Vagina (tissue), 2 donors: ENCODE measurements around the gene MAD1L1. TPM values are rescaled to one million over a fixed set of nuclear protein-coding genes. Genes with fewer than 3 reads are reported as not detected.
A peak's percentile ranks its signal among the peaks of the same experiment; 100 is the strongest.

ENCODE experiments used
- DNase-seq, 2 donors: peaks; one replicate each; pipeline ENCODE4 v3.0.0-alpha.2; 2017; ENCODE audit errors: extremely low spot score in 2 of 2
- H3K27ac ChIP-seq: fragments of 200-600 bp; sonication (generic); one replicate; pipeline ENCODE4 v1.5.1; 2019
- H3K27me3 ChIP-seq: fragments of 200-600 bp; sonication (generic); one replicate; pipeline ENCODE4 v1.5.1; 2019
- H3K36me3 ChIP-seq, 2 donors: fragments of 200-600 bp; sonication (generic); one replicate each; pipeline ENCODE4 v1.5.1; 2017 to 2019
- H3K4me1 ChIP-seq: fragments of 200-600 bp; sonication (generic); one replicate; pipeline ENCODE4 v1.5.1; 2019
- H3K4me3 ChIP-seq, 2 donors: fragments of 200-600 bp; sonication (generic); 1 replicate in 1 of 2; 2 replicates in 1 of 2; pipeline ENCODE4 v1.5.1; 2016 to 2019
- H3K9me3 ChIP-seq: fragments of 200-600 bp; sonication (generic); one replicate; pipeline ENCODE4 v1.5.1; 2019
- POLR2A ChIP-seq, 2 donors: fragments of 450-650 bp; IDR thresholded peaks; one replicate each; pipeline ENCODE4 v1.6.1; 2017; ENCODE audit warnings: antibody characterized with exemption in 2 of 2, mild to moderate bottlenecking in 2 of 2, moderate library complexity in 2 of 2
- POLR2AphosphoS5 ChIP-seq, 2 donors: sonication (generic); formaldehyde crosslinking; IDR thresholded peaks; one replicate each; pipeline ENCODE4 v1.9.0; 2017; ENCODE audit warnings: antibody characterized with exemption in 2 of 2, mild to moderate bottlenecking in 2 of 2, low read depth in 1 of 2; ENCODE audit not compliant: insufficient read depth in 1 of 2
- intact Hi-C: fragments of 100-400 bp; cut with DNase I; formaldehyde crosslinking; loops from one replicate; pipeline ENCODE4 v1.15.1; 2023
- total RNA-seq: library from RNA; depleted of rRNA; stranded (reverse); fragments of >200 nt; gene quantifications from one replicate; pipeline ENCODE4 v1.2.3, GENCODE V29; 2016
- TF ChIP-seq, protein P1 (sequence below), 3 experiments: fragments of 450-650 bp in 2 of 3; fragments of 200-600 bp in 1 of 3; sonication (generic) in 1 of 3; IDR thresholded peaks; one replicate each; pipeline ENCODE4 v1.5.1; 2017 to 2019; ENCODE audit warnings: antibody characterized with exemption in 3 of 3, mild to moderate bottlenecking in 2 of 3, moderate library complexity in 2 of 3

MAD1L1 gene
- total RNA-seq, 1 donor from 2014 or later = 62.4 TPM

DNA sequence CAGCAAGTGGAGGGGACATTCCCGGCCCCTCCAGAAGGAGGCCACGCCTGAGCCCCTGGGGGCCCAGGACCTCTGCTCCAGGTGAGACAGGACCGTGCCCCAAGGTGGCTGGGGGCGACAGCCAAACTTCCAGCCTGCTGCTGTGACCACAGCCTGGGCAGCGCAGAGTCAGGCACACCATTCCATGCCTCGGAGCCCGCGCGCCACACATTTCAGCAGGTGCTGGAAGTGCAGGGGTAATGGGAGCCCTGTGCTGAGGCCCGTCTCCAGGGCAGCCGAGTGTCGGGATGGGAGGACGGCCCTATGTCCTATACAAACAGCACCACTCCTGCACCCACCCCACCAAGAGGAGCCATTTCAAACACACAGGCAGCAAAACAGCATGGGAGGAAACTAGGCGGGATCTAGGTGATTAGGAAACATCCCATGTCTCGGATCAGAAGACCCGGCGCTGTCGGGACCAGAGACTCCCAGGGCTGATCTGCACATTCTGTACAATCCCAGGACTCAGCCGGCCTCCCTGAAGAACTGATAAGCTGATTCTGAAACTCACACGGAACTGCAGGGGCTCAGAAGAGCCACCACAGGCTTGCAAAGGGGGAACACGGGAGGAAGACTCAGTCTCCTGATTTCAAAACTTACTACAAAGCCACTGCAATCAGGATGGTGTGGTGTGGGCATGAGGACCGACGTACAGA lies 290.4 kb downstream of the MAD1L1 start:
- Histone ChIP-seq H3K27me3 (no peaks in the 10 kb centered on the region), H3K27ac (no peak overlapping the region), H3K9me3 (no peaks in the 10 kb centered on the region), H3K4me3 (no peak overlapping the region), H3K36me3 (no peaks in the 10 kb centered on the region), H3K4me1 (peaks cover 24% of the 10 kb centered on the region)
- intact Hi-C loops = no loop called here
- TF ChIP-seq, protein P1, sequence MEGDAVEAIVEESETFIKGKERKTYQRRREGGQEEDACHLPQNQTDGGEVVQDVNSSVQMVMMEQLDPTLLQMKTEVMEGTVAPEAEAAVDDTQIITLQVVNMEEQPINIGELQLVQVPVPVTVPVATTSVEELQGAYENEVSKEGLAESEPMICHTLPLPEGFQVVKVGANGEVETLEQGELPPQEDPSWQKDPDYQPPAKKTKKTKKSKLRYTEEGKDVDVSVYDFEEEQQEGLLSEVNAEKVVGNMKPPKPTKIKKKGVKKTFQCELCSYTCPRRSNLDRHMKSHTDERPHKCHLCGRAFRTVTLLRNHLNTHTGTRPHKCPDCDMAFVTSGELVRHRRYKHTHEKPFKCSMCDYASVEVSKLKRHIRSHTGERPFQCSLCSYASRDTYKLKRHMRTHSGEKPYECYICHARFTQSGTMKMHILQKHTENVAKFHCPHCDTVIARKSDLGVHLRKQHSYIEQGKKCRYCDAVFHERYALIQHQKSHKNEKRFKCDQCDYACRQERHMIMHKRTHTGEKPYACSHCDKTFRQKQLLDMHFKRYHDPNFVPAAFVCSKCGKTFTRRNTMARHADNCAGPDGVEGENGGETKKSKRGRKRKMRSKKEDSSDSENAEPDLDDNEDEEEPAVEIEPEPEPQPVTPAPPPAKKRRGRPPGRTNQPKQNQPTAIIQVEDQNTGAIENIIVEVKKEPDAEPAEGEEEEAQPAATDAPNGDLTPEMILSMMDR (IDR thresholded peaks at IDR 0.05) = no peak
- TF ChIP-seq POLR2A (IDR thresholded peaks at IDR 0.05) = no peak
- TF ChIP-seq POLR2AphosphoS5 (IDR thresholded peaks at IDR 0.05; ENCODE audit: insufficient read depth in 1 of 2, low read depth in 1 of 2) = no peak
- no peak for DNase-seq

DNA sequence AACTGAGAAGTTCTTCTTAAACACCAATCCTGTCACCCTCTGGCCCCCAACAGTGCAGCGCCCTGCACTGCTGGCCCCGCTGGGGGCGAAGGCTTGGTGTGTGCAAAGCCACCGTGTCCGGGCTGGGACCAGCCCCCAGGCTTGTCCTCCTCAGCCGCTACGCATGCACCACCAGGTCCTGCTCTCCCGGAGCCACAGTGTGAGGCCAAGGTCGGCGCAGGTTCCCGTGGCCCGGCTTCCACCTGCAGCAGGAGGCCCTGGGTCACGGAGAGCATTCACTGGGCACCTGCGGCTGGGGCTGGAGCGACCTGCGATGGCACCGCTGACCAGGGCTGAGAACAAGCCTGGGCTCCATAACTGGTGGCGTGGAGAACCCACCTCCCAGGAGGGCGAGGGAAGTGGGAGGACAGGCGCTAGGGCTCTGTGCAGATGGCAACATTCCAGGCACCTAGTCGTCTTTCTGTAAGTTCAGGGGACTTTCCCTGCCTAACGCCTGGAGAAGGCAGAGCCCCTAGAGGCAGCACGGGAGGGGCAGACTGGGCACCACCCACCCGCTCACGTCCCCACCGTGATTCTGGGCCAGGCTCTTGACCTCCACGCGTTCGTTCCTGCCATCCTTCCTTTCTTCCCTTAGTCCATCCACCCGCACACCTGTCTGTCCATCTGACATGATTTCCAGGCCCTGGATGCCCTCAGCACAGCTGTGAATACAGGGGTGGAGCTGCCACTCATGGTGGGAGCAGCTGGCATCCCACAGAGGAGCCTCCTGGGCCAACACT lies 291.1 kb downstream of the MAD1L1 start:
- TF ChIP-seq POLR2AphosphoS5 (IDR thresholded peaks at IDR 0.05; ENCODE audit: insufficient read depth in 1 of 2, low read depth in 1 of 2) (no peak), POLR2A (IDR thresholded peaks at IDR 0.05) (no peak)
- TF ChIP-seq, protein P1 (IDR thresholded peaks at IDR 0.05) = no peak
- Histone ChIP-seq H3K27me3 (no peaks in the 10 kb centered on the region), H3K36me3 (no peaks in the 10 kb centered on the region), H3K4me1 (peaks cover 24% of the 10 kb centered on the region), H3K9me3 (no peaks in the 10 kb centered on the region), H3K4me3 (no peak overlapping the region), H3K27ac (peak overlapping the region; percentile 71)
- no peak for DNase-seq
- intact Hi-C loops = no loop called here

DNA sequence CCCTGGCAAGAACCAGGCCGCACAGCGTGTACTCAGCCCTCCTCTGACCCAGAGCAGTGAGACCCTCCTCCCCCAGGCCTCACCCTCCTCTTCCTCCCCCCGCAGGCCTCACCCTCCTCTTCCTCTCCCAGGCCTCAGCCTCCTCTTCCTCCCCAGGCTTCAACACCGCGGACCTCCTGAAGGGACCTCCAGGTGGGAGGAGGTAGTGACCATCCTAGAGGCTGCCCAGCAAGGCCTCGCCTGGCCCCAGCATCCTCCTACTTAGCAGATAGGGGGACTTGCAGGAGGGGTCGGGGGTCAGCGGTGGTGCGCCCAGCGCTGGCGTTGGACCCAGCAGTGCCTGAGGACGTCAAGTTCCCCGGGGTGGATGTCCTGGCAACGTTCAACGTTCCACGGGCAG lies 291.9 kb downstream of the MAD1L1 start:
- Histone ChIP-seq H3K27ac (peak overlapping the region; percentile 71), H3K4me3 (peak overlapping the region in 1 of 2 donors; percentile 23), H3K27me3 (no peaks in the 10 kb centered on the region), H3K9me3 (no peaks in the 10 kb centered on the region), H3K36me3 (no peaks in the 10 kb centered on the region), H3K4me1 (peaks cover 24% of the 10 kb centered on the region)
- intact Hi-C loops = no loop called here
- no peak for DNase-seq
- TF ChIP-seq, protein P1 (IDR thresholded peaks at IDR 0.05) = no peak
- TF ChIP-seq POLR2AphosphoS5 (IDR thresholded peaks at IDR 0.05; ENCODE audit: insufficient read depth in 1 of 2, low read depth in 1 of 2) = no peak
- no peak for TF ChIP-seq POLR2A (IDR thresholded peaks at IDR 0.05)

- peak in 1 of 2 donors; percentile 80 for TF ChIP-seq POLR2AphosphoS5 (IDR thresholded peaks at IDR 0.05; ENCODE audit: insufficient read depth in 1 of 2, low read depth in 1 of 2)
- TF ChIP-seq POLR2A (IDR thresholded peaks at IDR 0.05) = peak in 1 of 2 donors; percentile 18
- TF ChIP-seq, protein P1 (IDR thresholded peaks at IDR 0.05) = no peak
- peaks cover 24% of the 10 kb centered on the region for H3K4me1 ChIP-seq
- peak overlapping the region; percentile 23 to 30 for H3K4me3 ChIP-seq
- DNase-seq = no peak
- peak overlapping the region; percentile 71 for H3K27ac ChIP-seq
- no peaks in the 10 kb centered on the region for H3K27me3 ChIP-seq
- intact Hi-C loops = no loop called here
- H3K9me3 ChIP-seq = no peaks in the 10 kb centered on the region
- no peaks in the 10 kb centered on the region for H3K36me3 ChIP-seq
Observed at GRCh38 chr7:1940402-1940786, 292.4 kb downstream of the MAD1L1 start.
